Measurements from ENCODE around the gene ABCB6.

DNA sequence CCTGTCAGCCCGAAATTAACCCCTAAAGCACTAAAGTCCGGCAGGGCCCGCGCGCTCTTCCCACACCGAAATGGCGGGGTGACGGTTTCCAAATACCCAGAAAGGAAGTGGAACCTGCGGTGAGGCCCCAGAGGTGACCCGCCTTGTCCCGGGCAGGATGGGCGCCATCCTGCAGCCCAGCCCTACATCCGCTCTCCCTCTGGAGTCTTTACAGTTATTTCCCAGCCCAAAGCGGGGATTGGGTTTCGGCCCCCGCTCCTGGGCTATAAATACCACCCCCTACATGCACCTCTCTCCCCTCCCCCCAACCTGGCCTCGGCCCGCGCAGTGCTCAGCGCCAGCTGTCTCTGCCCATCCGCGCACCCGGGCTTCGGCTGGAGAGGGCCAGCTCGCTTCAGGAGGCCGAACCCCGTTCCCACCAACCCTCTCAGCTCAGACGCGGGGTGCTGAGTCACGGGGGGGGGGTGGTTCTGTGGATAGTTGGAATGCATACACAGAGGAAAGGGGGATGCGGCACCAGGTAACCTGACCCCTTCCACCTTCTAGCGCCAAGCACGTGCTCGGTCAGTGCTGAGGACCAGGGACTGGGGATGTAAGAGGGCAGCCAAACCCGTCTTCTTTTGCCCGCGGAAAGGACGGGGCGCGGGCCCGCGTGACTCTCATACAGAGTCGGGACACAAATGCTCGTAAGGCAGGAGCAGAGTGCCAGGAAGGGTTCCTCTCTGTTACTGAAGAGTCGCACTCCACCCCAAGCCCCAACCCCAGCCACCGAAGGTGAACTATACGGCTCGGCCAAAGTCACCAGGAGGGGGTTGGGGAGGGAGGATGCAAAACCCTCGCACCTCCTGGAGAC is 34.4 kb upstream of the ABCB6 start, which contains the start of gene TUBA4B:
- no peak for TF ChIP-seq YY1 (IDR thresholded peaks at IDR 0.05; ENCODE audit: insufficient read depth, insufficient read length)
- TF ChIP-seq ZNF274 (IDR thresholded peaks at IDR 0.05; ENCODE audit: low read depth, low read length), result no peak
